ENCODE data around the gene PTGIR. TPM values are rescaled to one million over a fixed set of nuclear protein-coding genes. Genes with fewer than 3 reads are reported as not detected.
"Not testable (repeated sequence)": the region's sequence is repeated elsewhere in the genome, so short reads cannot be mapped to it uniquely, and the experiment has no call there.

PTGIR gene
- total RNA-seq, 1 donor from 2014 or later = 0.46 TPM

GRCh38 chr19:46630586-46631205, 5.8 kb upstream of the PTGIR start:
- Mint-ChIP-seq H3K4me3 (no peak overlapping the region), H3K27me3 (peaks cover 28% of the 10 kb centered on the region), H3K9me3 (no peaks in the 10 kb centered on the region), H3K4me1 (ENCODE audit: unreplicated experiment) (peaks cover 22% of the 10 kb centered on the region), H3K36me3 (no peaks in the 10 kb centered on the region), H3K27ac (no peak overlapping the region)
- DNase-seq (ENCODE audit: extremely low spot score, unreplicated experiment) = no peak
- no peak for TF ChIP-seq CTCF (conservative IDR thresholded peaks at IDR 0.05)

- Mint-ChIP-seq H3K4me1 (ENCODE audit: unreplicated experiment) (peaks cover 22% of the 10 kb centered on the region), H3K27ac (no peak overlapping the region), H3K9me3 (no peaks in the 10 kb centered on the region), H3K4me3 (no peak overlapping the region), H3K36me3 (no peaks in the 10 kb centered on the region), H3K27me3 (peaks cover 22% of the 10 kb centered on the region)
- DNase-seq (ENCODE audit: extremely low spot score, unreplicated experiment) = no peak
- TF ChIP-seq CTCF (conservative IDR thresholded peaks at IDR 0.05) = no peak
These were observed 4.7 kb upstream of the PTGIR start for GRCh38 chr19:46629546-46630025.

- H3K4me3 Mint-ChIP-seq; DNase-seq (ENCODE audit: extremely low spot score, unreplicated experiment); H3K27ac Mint-ChIP-seq; H3K36me3 Mint-ChIP-seq; H3K9me3 Mint-ChIP-seq: not testable (repeated sequence)
- Mint-ChIP-seq H3K27me3 (peaks cover 19% of the 10 kb centered on the region), H3K4me1 (ENCODE audit: unreplicated experiment) (peaks cover 22% of the 10 kb centered on the region)
These were observed 4.1 kb upstream of the PTGIR start for GRCh38 chr19:46628970-46629369.

- H3K4me3 Mint-ChIP-seq = no peak overlapping the region
- no peaks in the 10 kb centered on the region for H3K36me3 Mint-ChIP-seq
- no peaks in the 10 kb centered on the region for H3K9me3 Mint-ChIP-seq
- peaks cover 9% of the 10 kb centered on the region for H3K4me1 Mint-ChIP-seq (ENCODE audit: unreplicated experiment)
- H3K27ac Mint-ChIP-seq = no peak overlapping the region
- no peak for DNase-seq (ENCODE audit: extremely low spot score, unreplicated experiment)
- TF ChIP-seq CTCF (conservative IDR thresholded peaks at IDR 0.05) = no peak
- peaks cover under 1% of the 10 kb centered on the region for H3K27me3 Mint-ChIP-seq
These were observed 1.6 kb upstream of the PTGIR start for GRCh38 chr19:46626446-46626845.

GRCh38 chr19:46625731-46626130, 842 bp upstream of the PTGIR start:
- Mint-ChIP-seq H3K36me3 (no peaks in the 10 kb centered on the region), H3K27me3 (no peaks in the 10 kb centered on the region), H3K4me3 (no peak overlapping the region), H3K9me3 (no peaks in the 10 kb centered on the region), H3K27ac (no peak overlapping the region), H3K4me1 (ENCODE audit: unreplicated experiment) (peaks cover 4% of the 10 kb centered on the region)
- DNase-seq (ENCODE audit: extremely low spot score, unreplicated experiment) = no peak
- no peak for TF ChIP-seq CTCF (conservative IDR thresholded peaks at IDR 0.05)

- TF ChIP-seq CTCF (conservative IDR thresholded peaks at IDR 0.05) = no peak
- H3K4me3 Mint-ChIP-seq = no peak overlapping the region
- no peak for DNase-seq (ENCODE audit: extremely low spot score, unreplicated experiment)
- H3K9me3 Mint-ChIP-seq = no peaks in the 10 kb centered on the region
- H3K36me3 Mint-ChIP-seq = no peaks in the 10 kb centered on the region
- peaks cover 4% of the 10 kb centered on the region for H3K4me1 Mint-ChIP-seq (ENCODE audit: unreplicated experiment)
- H3K27ac Mint-ChIP-seq = no peak overlapping the region
- H3K27me3 Mint-ChIP-seq = no peaks in the 10 kb centered on the region
These were observed 880 bp downstream of the PTGIR start for GRCh38 chr19:46623915-46624502.
